H1 (cell line): Measurements from ENCODE around the gene EMC7. TPM values are rescaled to one million over a fixed set of nuclear protein-coding genes. Genes with fewer than 3 reads are reported as not detected.

Experiments used
- CTCF ChIA-PET: fragments of 300-600 bp; sonication (Branson Sonifier 250); formaldehyde crosslinking; loops from one replicate; lab custom pipeline; 2021; ENCODE audit not compliant: partially characterized antibody; lab: Charles Lee
- POLR2A ChIA-PET: fragments of 300-600 bp; sonication (Branson Sonifier 250); formaldehyde crosslinking; loops from one replicate; lab custom pipeline; 2021; ENCODE audit warnings: inconsistent platforms; ENCODE audit not compliant: partially characterized antibody; lab: Charles Lee
- DNase-seq, 2 experiments: peaks; one replicate each; pipeline versions ENCODE4 v3.0.0 to v3.0.0-alpha.2; 2010 to 2022; ENCODE audit warnings: low spot score in 2 of 2, low read depth in 1 of 2, mixed read lengths in 1 of 2
- FAIRE-seq: peaks from 2 replicates; lab custom pipeline; 2011; peaks lifted over from hg19 to GRCh38; lab: Jason Lieb, UNC
- H2AFZ ChIP-seq: 2 replicates; pipeline ENCODE4 v1.8.1; 2012; ENCODE audit warnings: low read length, inconsistent platforms
- H2AK5ac ChIP-seq: 2 replicates; pipeline ENCODE4 v1.6.1; 2013; ENCODE audit warnings: low read depth, low read length
- H2BK120ac ChIP-seq: replicated peaks from 2 replicates; pipeline ENCODE3; 2013; ENCODE audit warnings: low read depth, low read length, inconsistent platforms
- H2BK12ac ChIP-seq: 2 replicates; pipeline ENCODE4 v1.6.1; 2013; ENCODE audit warnings: low read depth, low read length
- H2BK15ac ChIP-seq: 2 replicates; pipeline ENCODE4 v1.6.1; 2013; ENCODE audit warnings: low read length
- H2BK20ac ChIP-seq: 2 replicates; pipeline ENCODE4 v1.6.1; 2013; ENCODE audit warnings: low read length
- H2BK5ac ChIP-seq: 2 replicates; pipeline ENCODE4 v1.6.1; 2013; ENCODE audit warnings: low read depth, low read length
- H3K14ac ChIP-seq: 2 replicates; pipeline ENCODE4 v1.6.1; 2013; ENCODE audit warnings: inconsistent platforms; ENCODE audit not compliant: insufficient read length
- H3K18ac ChIP-seq: 2 replicates; pipeline ENCODE4 v1.6.1; 2013; ENCODE audit warnings: low read length; ENCODE audit errors: extremely low read depth
- H3K23ac ChIP-seq: 2 replicates; pipeline ENCODE4 v1.6.1; 2013; ENCODE audit warnings: inconsistent platforms; ENCODE audit not compliant: insufficient read length
- H3K23me2 ChIP-seq: 2 replicates; pipeline ENCODE4 v1.6.1; 2013; ENCODE audit warnings: low read depth, low read length
- H3K27ac ChIP-seq: 2 replicates; pipeline ENCODE4 v1.6.1; 2011; ENCODE audit warnings: low read depth, low read length, inconsistent platforms
- H3K27me3 ChIP-seq, 4 experiments: replicated peaks in 1 of 4; 1 replicate in 1 of 4; 2 replicates in 3 of 4; pipeline versions ENCODE4 v1.6.1 to v1.8.1; 2011 to 2013; ENCODE audit warnings: low read length in 3 of 4, mild to moderate bottlenecking in 3 of 4, inconsistent platforms in 2 of 4, mixed read lengths in 2 of 4, moderate library complexity in 1 of 4; ENCODE audit not compliant: control insufficient read depth in 3 of 4, insufficient read depth in 3 of 4; ENCODE audit errors: extremely low read depth in 1 of 4
- H3K36me3 ChIP-seq, 4 experiments: 2 replicates each; pipeline versions ENCODE4 v1.6.1 to v1.8.1; 2011 to 2013; ENCODE audit warnings: mild to moderate bottlenecking in 4 of 4, low read length in 3 of 4, moderate library complexity in 2 of 4, control low read depth in 1 of 4, inconsistent platforms in 1 of 4; ENCODE audit not compliant: insufficient read depth in 4 of 4, control insufficient read depth in 2 of 4
- H3K4ac ChIP-seq: replicated peaks from 2 replicates; pipeline ENCODE3; 2013; ENCODE audit warnings: low read length, low read depth, mixed read lengths, inconsistent platforms; ENCODE audit not compliant: insufficient read length
- H3K4me1 ChIP-seq, 4 experiments: replicated peaks in 1 of 4; 1 replicate in 1 of 4; 2 replicates in 3 of 4; pipeline versions ENCODE4 v1.6.1 to v1.8.1; 2011 to 2013; ENCODE audit warnings: low read length in 3 of 4, inconsistent platforms in 2 of 4, mixed read lengths in 1 of 4; ENCODE audit not compliant: insufficient read depth in 4 of 4, control insufficient read depth in 3 of 4
- H3K4me2 ChIP-seq, 2 experiments: 2 replicates each; pipeline versions ENCODE4 v1.6.1 to v1.8.1; 2011 to 2013; ENCODE audit warnings: low read depth in 2 of 2, low read length in 2 of 2, control low read depth in 1 of 2, inconsistent platforms in 1 of 2, mild to moderate bottlenecking in 1 of 2; ENCODE audit not compliant: insufficient read depth in 1 of 2
- H3K4me3 ChIP-seq, 4 experiments: fragments of 200-600, 300-600 bp in 1 of 4; sonication (generic), shearing (Covaris generic), sonication (Bioruptor Twin) in 1 of 4; 2 replicates each; pipeline versions ENCODE4 v1.5.1 to v1.8.1; 2011 to 2016; ENCODE audit warnings: low read length in 4 of 4, low read depth in 3 of 4, control low read depth in 2 of 4, inconsistent platforms in 2 of 4, mild to moderate bottlenecking in 2 of 4, mixed read lengths in 1 of 4, moderate library complexity in 1 of 4; ENCODE audit not compliant: insufficient read depth in 2 of 4; ENCODE audit errors: extremely low read depth in 1 of 4
- H3K56ac ChIP-seq: replicated peaks from 2 replicates; pipeline ENCODE3; 2013; ENCODE audit warnings: low read depth, mild to moderate bottlenecking, mixed read lengths, low read length, inconsistent platforms; ENCODE audit not compliant: insufficient read length
- H3K79me1 ChIP-seq: 2 replicates; pipeline ENCODE4 v1.6.1; 2013; ENCODE audit warnings: low read depth, low read length, control low read depth
- H3K79me2 ChIP-seq, 2 experiments: 2 replicates each; pipeline versions ENCODE4 v1.6.1 to v1.8.1; 2012 to 2013; ENCODE audit warnings: low read length in 2 of 2, mild to moderate bottlenecking in 2 of 2, inconsistent platforms in 1 of 2; ENCODE audit not compliant: insufficient read depth in 2 of 2, control insufficient read depth in 1 of 2
- H3K9ac ChIP-seq, 4 experiments: replicated peaks in 1 of 4; 1 replicate in 1 of 4; 2 replicates in 3 of 4; pipeline versions ENCODE4 v1.6.1 to v1.8.1; 2011 to 2013; ENCODE audit warnings: low read depth in 3 of 4, low read length in 3 of 4, control low read depth in 2 of 4, mild to moderate bottlenecking in 2 of 4, moderate library complexity in 2 of 4, inconsistent platforms in 1 of 4; ENCODE audit errors: extremely low read depth in 1 of 4
- H3K9me3 ChIP-seq, 2 experiments: 2 replicates each; pipeline versions ENCODE4 v1.6.1 to v1.8.1; 2012 to 2013; ENCODE audit warnings: mild to moderate bottlenecking in 2 of 2, moderate library complexity in 2 of 2, control low read depth in 1 of 2, inconsistent platforms in 1 of 2, low read depth in 1 of 2, low read length in 1 of 2, mixed read lengths in 1 of 2; ENCODE audit not compliant: insufficient read depth in 2 of 2
- H4K20me1 ChIP-seq, 2 experiments: replicated peaks in 1 of 2; 2 replicates each; pipeline versions ENCODE3 to v1.8.1; 2011 to 2013; ENCODE audit warnings: inconsistent platforms in 2 of 2, low read length in 2 of 2, mild to moderate bottlenecking in 1 of 2; ENCODE audit not compliant: insufficient read depth in 2 of 2, control insufficient read depth in 1 of 2
- H4K5ac ChIP-seq: 2 replicates; pipeline ENCODE4 v1.6.1; 2013; ENCODE audit warnings: low read length, low read depth, mixed read lengths, inconsistent platforms; ENCODE audit not compliant: insufficient read length
- H4K8ac ChIP-seq: 2 replicates; pipeline ENCODE4 v1.8.0; 2013; ENCODE audit warnings: mild to moderate bottlenecking, moderate library complexity, low read length, inconsistent platforms; ENCODE audit not compliant: insufficient read depth; ENCODE audit errors: extremely low read depth
- H4K91ac ChIP-seq: replicated peaks from 2 replicates; pipeline ENCODE3; 2013; ENCODE audit warnings: low read length, mixed read lengths, inconsistent platforms; ENCODE audit not compliant: insufficient read length
- BCL11A ChIP-seq, 2 experiments: IDR thresholded peaks; one replicate each; pipeline ENCODE4 v1.6.1; 2011; ENCODE audit warnings: low read depth in 2 of 2, low read length in 2 of 2, mild to moderate bottlenecking in 2 of 2
- E2F6 ChIP-seq: IDR thresholded peaks from 2 replicates; pipeline ENCODE4 v1.6.1; 2012; ENCODE audit warnings: inconsistent platforms
- KDM5A ChIP-seq: fragments of 200-600 bp; IDR thresholded peaks from 2 replicates; pipeline ENCODE4 v1.7.1; 2012; ENCODE audit warnings: mild to moderate bottlenecking, low read length, inconsistent platforms, mixed read lengths
- NRF1 ChIP-seq: IDR thresholded peaks from 2 replicates; pipeline ENCODE4 v1.6.1; 2011; ENCODE audit warnings: mild to moderate bottlenecking, low read depth, low read length, improper control_type of control experiment
- PHF8 ChIP-seq: fragments of 200-600 bp; sonication (generic); conservative IDR thresholded peaks from 2 replicates; pipeline ENCODE4 v1.7.1; 2012; ENCODE audit warnings: low read depth, mild to moderate bottlenecking, inconsistent platforms, low read length, moderate library complexity
- POLR2A ChIP-seq, 2 experiments: IDR thresholded peaks; 1 replicate in 1 of 2; 2 replicates in 1 of 2; pipeline ENCODE4 v1.6.1; 2011; ENCODE audit warnings: low read depth in 2 of 2, low read length in 2 of 2, mild to moderate bottlenecking in 2 of 2; ENCODE audit errors: control extremely low read depth in 1 of 2
- TEAD4 ChIP-seq: IDR thresholded peaks from 2 replicates; pipeline ENCODE4 v1.6.1; 2012; ENCODE audit warnings: low read depth, low read length, inconsistent platforms, mixed read lengths
- YY1 ChIP-seq: IDR thresholded peaks from 2 replicates; pipeline ENCODE4 v1.6.1; 2011; ENCODE audit warnings: low read depth, mild to moderate bottlenecking, low read length
- WGBS, 2 experiments: shearing (Covaris generic) in 1 of 2; methylation state at CpG; one replicate each; pipeline versions ENCODE4 v1.1.6 to v1.1.7; 2013 to 2015; ENCODE audit warnings: low lambda C conversion rate in 2 of 2, mixed read lengths in 2 of 2, inconsistent platforms in 1 of 2, low coverage in 1 of 2, missing lambda C conversion rate in 1 of 2; ENCODE audit not compliant: insufficient replicate concordance in 2 of 2, insufficient coverage in 1 of 2, insufficient read length in 1 of 2; ENCODE audit errors: extremely low coverage in 1 of 2, missing lambda C conversion rate in 1 of 2; 5-methylcytosine and 5-hydroxymethylcytosine counted together
- polyA plus RNA-seq, 7 experiments: library from polyadenylated mRNA; depleted of rRNA in 3 of 7; stranded (reverse) in 5 of 7; unstranded in 2 of 7; fragments of >200 nt in 5 of 7; fragments of 200-250 nt in 2 of 7; gene quantifications; 1 replicate in 5 of 7; 2 replicates in 1 of 7; 4 replicates in 1 of 7; pipeline versions ENCODE4 v1.2.1 to v1.2.3, GENCODE V29; 2011 to 2013; ENCODE audit warnings: missing spikeins in 2 of 7, mixed read lengths in 2 of 7
- total RNA-seq: library from RNA; stranded (reverse); fragmentation: NEBNext Ultra II Directional; extraction: Animal tissue kit (Norgen Biotek cat#: 25700); gene quantifications from 2 replicates; pipeline ENCODE4 v1.2.1, GENCODE V29; 2021

EMC7 gene
- total and polyA plus RNA-seq, 2 of the 8 experiments (the other 6 are each of a cell fraction or from before 2014, with no cell fraction given): 29.0 to 39.0 TPM

GRCh38 chr15:34079904-34080303 is 21.8 kb downstream of the EMC7 start:
- H3K4me2 ChIP-seq: no peak overlapping the region
- H3K27ac ChIP-seq: no peak overlapping the region
- no peak overlapping the region for H3K18ac ChIP-seq
- H3K56ac ChIP-seq: no peak overlapping the region
- no peak overlapping the region for H2BK12ac ChIP-seq
- H3K4me3 ChIP-seq: no peak overlapping the region
- no peaks in the 10 kb centered on the region for H3K4me1 ChIP-seq
- TF ChIP-seq E2F6 (no peak), POLR2A (IDR thresholded peaks at IDR 0.05; ENCODE audit: control extremely low read depth in 1 of 2, low read depth in 2 of 2, low read length in 2 of 2) (no peak), TEAD4 (no peak), PHF8 (no peak), YY1 (no peak), NRF1 (no peak), KDM5A (no peak), BCL11A (IDR thresholded peaks at IDR 0.05; ENCODE audit: low read depth in 2 of 2, low read length in 2 of 2) (no peak)
- 93% methylated on average over 4 of the region's 4 CpGs; no CpG with 5 or more reads in 1 of the 2 experiments for WGBS, 2 experiments
- H3K23ac ChIP-seq: no peak overlapping the region
- DNase-seq: no peak
- H3K79me1 ChIP-seq: no peaks in the 10 kb centered on the region
- CTCF ChIA-PET: no interaction called here
- H4K20me1 ChIP-seq: no peaks in the 10 kb centered on the region
- POLR2A ChIA-PET: no interaction called here
- peaks cover 0 to 6% (median 3%) of the 10 kb centered on the region in 4 experiments; a peak in 4 of 8 replicates for H3K36me3 ChIP-seq
- H2BK120ac ChIP-seq: no peak overlapping the region
- H3K14ac ChIP-seq: no peak overlapping the region
- no peak for FAIRE-seq
- no peak overlapping the region for H3K4ac ChIP-seq
- H2AK5ac ChIP-seq: no peak overlapping the region
- no peak overlapping the region for H2BK15ac ChIP-seq
- no peak overlapping the region for H4K91ac ChIP-seq
- H3K9ac ChIP-seq: no peak overlapping the region
- no peaks in the 10 kb centered on the region for H3K23me2 ChIP-seq
- H4K8ac ChIP-seq: no peak overlapping the region
- no peak overlapping the region for H2BK20ac ChIP-seq
- no peak overlapping the region for H2BK5ac ChIP-seq
- H2AFZ ChIP-seq: no peak overlapping the region
- no peaks in the 10 kb centered on the region for H3K27me3 ChIP-seq
- H4K5ac ChIP-seq: no peak overlapping the region
- no peaks in the 10 kb centered on the region for H3K79me2 ChIP-seq
- H3K9me3 ChIP-seq: no peaks in the 10 kb centered on the region
